HG02943 (cell line): ENCODE measurements around the gene ZNF292.
"Not testable (repeated sequence)": the region's sequence is repeated elsewhere in the genome, so short reads cannot be mapped to it uniquely, and the experiment has no call there.

Source experiments
- ATAC-seq: cut with Tn5 transposase; IDR thresholded peaks from one replicate; pipeline ENCODE4 v1.9.1; 2021; ENCODE audit warnings: mild to moderate bottlenecking, low read depth, moderate library complexity; ENCODE audit not compliant: unreplicated experiment

ZNF292 gene

GRCh38 chr6:87259791-87260190 lies 104.4 kb downstream of the ZNF292 start:
- no peak for ATAC-seq

GRCh38 chr6:87261534-87261933 lies 106.2 kb downstream of the ZNF292 start:
- no peak for ATAC-seq

- ATAC-seq, result no peak
Measured at GRCh38 chr6:87264481-87264880, 109.1 kb downstream of the ZNF292 start.

GRCh38 chr6:87274660-87275274 lies 119.4 kb downstream of the ZNF292 start:
- no peak for ATAC-seq

GRCh38 chr6:87276624-87277023 lies 121.3 kb downstream of the ZNF292 start:
- no peak for ATAC-seq

GRCh38 chr6:87277123-87277522 lies 121.8 kb downstream of the ZNF292 start:
- ATAC-seq, result no peak

GRCh38 chr6:87279196-87279595 lies 123.8 kb downstream of the ZNF292 start:
- no peak for ATAC-seq

GRCh38 chr6:87281426-87281825 lies 126.1 kb downstream of the ZNF292 start:
- no peak for ATAC-seq

- ATAC-seq, result no peak
Measured at GRCh38 chr6:87282743-87283142, 127.4 kb downstream of the ZNF292 start.

GRCh38 chr6:87283461-87283860 lies 128.1 kb downstream of the ZNF292 start:
- no peak for ATAC-seq

GRCh38 chr6:87287251-87287650 lies 131.9 kb downstream of the ZNF292 start:
- no peak for ATAC-seq

GRCh38 chr6:87289571-87289970 lies 134.2 kb downstream of the ZNF292 start:
- ATAC-seq, result no peak

GRCh38 chr6:87291883-87292282 lies 136.5 kb downstream of the ZNF292 start:
- ATAC-seq, result no peak

GRCh38 chr6:87293526-87293925 lies 138.2 kb downstream of the ZNF292 start:
- no peak for ATAC-seq

GRCh38 chr6:87297119-87297518 lies 141.8 kb downstream of the ZNF292 start:
- no peak for ATAC-seq

GRCh38 chr6:87301277-87301676 lies 145.9 kb downstream of the ZNF292 start:
- ATAC-seq, result not testable (repeated sequence)

GRCh38 chr6:87308970-87309369 lies 153.6 kb downstream of the ZNF292 start:
- ATAC-seq, result no peak

- no peak for ATAC-seq
Measured at GRCh38 chr6:87312860-87313259, 157.5 kb downstream of the ZNF292 start.
